Femur (tissue), 1 donor: ENCODE data around the gene LIX1.
"Not testable (repeated sequence)": the region's sequence is repeated elsewhere in the genome, so short reads cannot be mapped to it uniquely, and the experiment has no call there.

Experiments used
- DNase-seq: peaks from one replicate; pipeline ENCODE4 v3.0.0-alpha.2; 2017

The LIX1 gene

DNA sequence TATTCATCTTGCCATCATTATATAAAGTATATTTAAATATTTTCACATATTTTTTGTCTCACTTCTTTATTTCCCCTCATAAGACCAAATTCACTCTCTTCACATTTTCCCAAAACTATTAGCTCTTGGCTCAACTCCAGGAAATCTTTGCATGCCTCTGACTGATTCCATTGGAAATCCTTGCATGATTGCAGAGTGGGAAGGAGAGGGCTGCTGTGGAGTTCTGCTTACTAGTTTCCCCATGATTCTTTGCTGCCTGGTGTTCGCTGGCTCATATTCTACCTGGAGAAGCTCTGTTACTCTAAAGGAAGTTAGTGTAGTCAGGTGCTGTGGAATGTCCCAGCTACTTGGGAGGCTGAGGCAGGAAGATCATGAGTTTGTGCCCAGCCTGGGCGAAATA lies 41.9 kb downstream of the LIX1 start:
- DNase-seq, result no peak

DNA sequence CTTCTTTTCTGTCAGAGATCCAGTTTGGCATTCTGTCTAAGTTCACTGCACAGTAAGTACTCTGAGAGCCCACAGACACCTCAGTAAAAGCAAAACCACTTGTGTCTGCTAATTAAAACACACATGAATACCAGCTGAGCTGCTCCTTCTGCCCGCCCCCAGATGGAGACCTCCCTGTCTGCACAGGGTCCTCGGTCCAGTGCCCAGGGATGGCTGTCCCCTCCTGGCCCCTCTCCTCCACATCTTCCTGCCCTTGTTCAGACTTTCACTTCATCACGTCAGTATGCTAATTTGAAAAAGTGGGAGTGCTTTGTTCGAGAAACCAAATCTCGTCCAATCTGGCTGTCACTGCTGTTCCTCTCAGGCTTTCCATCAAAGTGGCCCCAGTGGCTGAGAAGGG lies 43.5 kb downstream of the LIX1 start:
- DNase-seq, result no peak

DNA sequence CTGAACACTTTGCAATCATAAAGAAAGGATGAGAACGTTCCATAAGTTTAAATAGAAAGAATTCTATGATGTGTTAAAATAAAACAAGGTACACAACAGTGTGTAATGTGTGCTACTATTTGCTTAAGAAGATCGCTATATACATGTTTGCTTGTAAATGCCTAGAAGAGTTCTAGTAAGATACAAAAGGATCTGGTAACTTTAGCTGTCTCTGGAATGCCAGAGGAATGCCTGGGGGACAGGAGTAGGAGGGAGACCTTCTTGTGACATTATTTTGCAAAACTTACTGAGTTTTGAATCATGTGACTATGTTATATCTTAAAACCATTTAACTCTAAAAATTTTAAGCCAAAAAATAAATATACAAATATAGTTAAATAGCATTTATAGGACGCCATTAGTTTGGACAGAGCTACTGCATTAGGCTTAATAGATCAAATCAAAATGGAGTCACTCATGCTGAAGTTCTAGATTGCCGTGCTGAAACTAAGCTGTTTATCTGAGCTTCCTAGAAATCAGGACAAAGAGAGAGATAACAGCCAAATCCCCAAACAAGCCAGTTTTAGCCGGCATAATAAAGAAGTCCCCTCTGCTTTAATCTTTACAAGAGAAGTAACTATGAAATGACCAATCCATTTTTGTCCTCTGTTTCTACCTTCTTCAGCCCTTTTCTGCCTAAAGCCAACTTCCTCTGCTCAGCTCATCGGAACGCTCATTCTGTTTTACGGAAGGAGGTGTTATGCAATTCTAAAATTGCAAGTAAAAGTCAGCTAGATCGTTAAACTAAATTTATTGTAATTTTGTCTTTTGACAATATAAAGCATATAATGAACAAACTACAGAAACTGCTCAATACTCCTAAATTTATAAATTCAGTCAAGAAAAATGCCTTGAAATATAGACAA lies 44.8 kb downstream of the LIX1 start:
- DNase-seq, result no peak

DNA sequence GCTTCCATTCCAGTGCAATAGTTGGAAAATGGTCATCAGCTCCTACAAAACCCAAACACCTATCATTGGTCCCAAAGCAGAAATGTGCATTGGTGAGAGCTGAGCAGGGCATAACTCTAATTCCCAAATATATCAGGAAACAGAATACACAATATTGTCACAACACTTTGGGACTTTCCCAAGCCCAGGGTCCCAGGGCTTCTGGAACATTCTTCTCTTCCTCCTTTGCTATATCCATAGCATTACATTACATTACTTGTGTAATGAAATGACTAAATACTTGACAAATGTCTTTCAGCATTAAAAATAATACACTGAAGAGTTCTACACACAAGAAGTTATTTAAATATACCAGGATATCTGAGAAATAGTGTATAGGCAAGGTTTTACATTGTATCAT lies 45.6 kb downstream of the LIX1 start:
- no peak for DNase-seq

DNA sequence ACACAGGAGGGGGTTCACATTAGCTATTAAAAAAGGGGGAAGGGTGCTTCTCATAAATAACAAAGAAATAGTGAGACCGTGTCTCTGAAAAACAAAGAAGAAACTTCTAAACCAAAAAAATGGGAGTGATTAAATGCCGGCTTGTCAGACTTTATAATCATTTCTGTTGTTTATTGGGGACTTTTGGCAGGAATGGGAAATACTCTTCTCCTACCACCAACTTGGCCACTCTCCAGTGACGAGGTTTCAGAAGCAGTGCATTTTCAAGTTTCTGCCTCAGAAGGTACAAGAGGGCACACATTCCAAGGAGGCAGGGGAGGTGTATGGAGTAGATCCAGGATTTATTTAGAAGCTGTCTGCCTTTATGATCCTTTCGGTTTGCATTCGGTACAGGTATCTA lies 46.2 kb downstream of the LIX1 start:
- no peak for DNase-seq

DNA sequence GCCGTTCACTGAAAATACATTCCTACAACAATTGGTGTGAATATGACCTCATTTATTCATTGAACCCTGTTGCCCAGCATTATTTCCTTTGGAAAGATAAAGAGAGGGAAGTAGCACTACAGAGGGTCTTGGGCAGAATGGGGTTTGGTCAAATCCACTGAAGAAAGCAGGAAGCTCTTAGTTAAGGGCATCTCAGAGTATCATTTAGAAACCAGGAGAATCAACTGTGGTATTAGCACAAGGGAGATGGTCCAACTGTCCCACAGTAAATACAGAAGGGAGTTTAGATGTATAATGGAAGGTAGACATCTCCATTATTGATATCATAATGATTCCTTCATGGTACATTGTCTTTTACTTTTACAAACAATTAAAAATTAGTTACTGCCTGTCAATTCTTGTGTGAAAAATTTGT lies 47.1 kb downstream of the LIX1 start:
- DNase-seq, result no peak

DNA sequence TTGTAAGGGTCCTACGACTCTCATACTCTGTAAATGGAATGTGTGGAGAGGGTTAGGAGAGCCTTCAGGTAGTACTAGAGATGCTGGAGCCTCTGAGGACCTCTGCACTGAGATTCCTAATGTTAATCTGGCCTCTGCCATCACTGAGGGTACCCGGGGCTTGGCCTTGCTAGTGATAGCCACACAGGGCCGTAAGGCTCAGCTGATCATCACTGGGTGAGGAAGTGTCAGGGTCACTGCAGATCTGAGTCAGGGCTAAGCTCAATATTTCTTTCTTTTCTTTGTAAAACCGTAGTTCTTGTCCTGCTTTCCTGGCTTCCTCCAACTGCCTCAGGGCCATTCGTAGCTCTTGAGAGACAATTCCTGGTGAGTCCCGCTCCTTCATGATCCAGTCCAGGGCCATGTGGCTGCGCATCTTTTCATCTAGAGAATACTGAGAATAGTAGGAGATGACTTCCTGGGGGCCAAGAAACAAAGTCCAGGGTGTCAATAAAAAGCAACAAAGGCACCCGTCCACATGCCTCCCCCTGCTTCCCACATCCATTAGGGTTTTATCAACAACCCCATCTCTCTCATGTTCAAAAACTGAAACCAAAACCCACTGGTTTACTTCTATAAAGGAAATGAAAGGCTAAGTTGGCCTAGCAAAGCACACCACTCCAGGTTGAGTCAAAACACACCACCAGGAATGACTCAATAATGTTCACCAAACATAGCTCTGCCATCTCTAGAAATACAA lies 47.7 kb downstream of the LIX1 start:
- DNase-seq, result no peak

DNA sequence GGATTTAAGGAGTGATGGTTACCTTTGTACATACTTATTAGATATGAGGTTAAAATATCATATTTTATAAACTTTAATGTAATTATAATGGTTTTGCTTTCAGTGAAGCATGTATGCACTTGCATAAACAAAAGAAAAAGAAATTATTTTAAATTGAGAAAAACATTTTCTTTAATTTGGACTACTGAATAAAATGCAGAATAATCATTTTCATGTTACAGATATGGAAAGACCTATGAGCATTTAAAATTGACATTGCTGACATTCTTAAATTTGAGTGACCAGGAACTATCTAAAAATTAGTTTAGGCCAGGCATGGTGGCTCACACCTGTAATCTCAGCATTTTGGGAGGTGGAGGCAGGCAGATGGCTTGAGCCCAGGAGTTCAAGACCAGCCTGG lies 49.2 kb downstream of the LIX1 start:
- DNase-seq, result no peak

DNA sequence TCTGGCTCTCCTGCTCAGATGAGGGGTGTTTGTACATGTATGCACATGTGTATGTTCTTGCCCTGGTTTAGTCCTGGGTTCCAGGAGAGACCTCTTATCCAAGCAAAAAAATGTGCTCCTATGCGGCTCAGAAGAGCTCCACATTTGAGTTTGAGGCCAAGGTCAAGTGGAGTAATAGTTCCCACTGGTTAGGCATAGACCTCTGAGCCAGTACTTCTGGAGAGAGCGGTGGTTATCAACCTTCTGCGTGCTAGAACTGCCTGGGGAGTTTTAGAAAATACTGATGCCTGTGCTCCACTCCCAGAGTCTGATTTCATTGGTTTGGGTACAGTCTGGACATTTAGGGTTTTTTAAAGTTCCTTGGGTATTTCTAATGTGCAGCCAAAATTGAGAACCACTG lies 51.5 kb downstream of the LIX1 start:
- no peak for DNase-seq

DNA sequence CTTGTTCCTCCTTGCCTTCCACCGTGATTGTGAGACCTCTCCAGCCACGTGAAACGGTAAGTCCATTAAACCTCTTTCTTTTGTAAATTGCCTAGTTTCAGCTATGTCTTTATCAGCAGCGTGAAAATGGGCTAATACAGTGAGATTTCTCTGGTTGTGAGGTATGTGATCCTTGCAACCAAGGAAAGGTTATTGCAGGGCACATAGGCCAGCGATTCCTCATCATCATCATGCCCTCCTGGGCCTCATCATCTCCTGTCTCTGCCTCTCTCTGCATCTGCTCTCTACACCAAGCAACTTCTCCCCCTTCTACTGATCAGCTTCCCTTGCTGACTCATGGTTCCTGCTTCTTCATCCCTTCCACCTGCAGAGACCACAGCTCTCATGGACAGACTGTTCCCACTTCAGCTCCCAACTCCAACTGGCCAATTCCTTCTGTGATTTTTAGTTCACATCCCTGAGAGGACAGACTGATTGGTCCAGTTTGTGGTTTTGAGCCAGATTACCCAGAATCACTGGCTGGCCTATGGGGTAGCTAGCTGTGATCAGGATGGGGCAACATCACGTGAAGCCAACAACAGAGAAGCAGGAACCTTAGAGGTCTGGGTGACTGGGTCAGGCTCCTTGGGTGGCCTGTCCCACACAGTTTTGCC lies 53.1 kb downstream of the LIX1 start:
- no peak for DNase-seq

DNA sequence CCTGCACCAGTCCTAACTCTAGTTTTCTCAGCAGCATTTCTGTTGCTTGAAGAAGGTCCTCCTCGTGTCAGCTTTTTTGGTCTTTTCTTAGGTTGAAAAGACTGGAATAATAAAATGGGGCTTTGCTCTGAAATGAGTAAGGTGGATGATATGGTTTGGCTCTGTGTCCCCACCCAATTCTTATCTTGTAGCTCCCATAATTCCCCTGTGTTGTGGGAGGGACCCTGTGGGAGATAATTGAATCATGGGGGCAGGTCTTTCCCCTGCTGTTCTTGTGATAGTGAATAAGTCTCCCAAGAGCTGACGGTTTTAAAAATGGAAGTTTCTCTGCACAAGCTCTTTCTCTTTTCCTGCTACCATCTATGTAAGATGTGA lies 53.6 kb downstream of the LIX1 start:
- no peak for DNase-seq

DNA sequence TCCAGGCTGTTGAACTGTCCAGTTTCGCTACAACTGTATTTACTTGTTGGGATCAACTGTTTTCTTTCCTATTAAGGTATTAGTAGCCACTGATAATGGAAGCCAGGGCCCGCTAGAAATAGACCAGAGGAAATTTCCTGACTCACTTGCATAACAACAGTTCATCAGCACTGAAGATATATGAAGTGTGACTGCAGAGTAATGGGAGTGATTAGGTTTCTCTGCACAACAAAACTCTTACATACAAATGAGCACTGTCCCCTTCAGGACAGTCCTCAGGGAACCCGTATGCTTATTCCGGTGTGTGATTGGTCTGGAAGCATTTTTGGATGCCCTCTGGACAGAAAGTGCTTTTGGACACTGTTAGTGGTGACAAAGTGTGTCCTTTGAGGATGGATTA lies 55.3 kb downstream of the LIX1 start:
- DNase-seq, result no peak

DNA sequence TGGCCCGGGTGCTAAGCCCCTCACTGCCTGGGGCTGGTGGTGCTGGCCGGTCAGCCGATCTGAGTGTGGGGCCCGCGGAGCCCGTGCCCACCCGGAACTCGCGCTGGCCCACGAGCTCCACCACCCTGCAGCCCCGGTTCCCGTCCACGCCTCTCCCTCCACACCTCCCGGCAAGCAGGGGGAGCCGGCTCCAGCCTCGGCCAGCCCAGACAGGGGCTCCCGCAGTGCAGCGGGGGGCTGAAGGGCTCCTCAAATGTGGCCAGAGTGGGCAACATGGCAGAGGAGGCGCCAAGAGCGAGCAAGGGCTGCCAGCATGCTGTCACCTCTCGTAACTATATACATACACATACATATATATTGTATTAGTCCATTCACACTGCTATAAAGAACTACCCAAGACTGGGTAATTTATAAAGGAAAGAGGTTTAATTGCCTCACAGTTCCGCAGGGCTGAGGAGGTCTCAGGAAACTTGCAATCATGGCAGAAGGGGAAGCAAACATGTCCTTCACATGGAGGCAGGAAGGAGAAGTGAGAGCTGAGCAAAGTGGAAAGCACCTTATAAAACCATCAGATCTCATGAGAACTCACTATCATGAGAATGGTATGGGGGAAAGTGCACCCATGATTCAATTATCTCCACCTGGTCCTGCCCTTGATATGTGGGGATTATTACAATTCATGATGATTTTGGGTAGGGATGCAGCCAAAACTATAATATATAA lies 56.8 kb downstream of the LIX1 start:
- DNase-seq, result no peak

DNA sequence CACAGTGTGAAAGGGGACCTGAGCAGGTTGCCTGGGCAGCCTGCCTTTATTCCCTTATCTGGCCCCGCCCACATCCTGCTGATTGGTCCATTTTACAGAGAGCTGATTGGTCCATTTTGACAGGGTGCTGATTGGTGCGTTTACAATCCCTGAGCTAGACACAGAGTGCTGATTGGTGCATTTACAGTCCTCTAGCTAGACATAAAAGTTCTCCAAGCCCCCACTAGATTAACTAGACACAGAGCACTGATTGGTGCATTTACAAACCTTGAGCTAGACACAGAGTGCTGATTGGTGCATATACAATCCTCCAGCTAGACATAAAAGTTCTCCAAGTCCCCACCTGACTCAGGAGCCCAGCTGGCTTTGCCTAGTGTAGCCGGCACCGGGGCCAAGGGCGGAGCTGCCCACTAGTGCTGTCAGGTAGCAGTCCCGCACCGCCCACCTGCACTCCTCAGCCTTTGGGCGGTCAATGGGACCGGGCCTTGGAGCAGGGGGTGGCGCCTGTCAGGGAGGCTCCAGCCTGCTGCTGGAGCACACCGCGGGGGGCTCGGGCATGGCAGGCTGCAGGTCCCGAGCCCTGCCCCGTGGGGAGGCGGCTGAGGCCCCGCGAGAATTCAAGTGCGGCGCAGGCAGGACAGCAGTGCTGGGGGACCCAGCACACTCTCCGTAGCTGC lies 57.5 kb downstream of the LIX1 start:
- DNase-seq, result not testable (repeated sequence)

DNA sequence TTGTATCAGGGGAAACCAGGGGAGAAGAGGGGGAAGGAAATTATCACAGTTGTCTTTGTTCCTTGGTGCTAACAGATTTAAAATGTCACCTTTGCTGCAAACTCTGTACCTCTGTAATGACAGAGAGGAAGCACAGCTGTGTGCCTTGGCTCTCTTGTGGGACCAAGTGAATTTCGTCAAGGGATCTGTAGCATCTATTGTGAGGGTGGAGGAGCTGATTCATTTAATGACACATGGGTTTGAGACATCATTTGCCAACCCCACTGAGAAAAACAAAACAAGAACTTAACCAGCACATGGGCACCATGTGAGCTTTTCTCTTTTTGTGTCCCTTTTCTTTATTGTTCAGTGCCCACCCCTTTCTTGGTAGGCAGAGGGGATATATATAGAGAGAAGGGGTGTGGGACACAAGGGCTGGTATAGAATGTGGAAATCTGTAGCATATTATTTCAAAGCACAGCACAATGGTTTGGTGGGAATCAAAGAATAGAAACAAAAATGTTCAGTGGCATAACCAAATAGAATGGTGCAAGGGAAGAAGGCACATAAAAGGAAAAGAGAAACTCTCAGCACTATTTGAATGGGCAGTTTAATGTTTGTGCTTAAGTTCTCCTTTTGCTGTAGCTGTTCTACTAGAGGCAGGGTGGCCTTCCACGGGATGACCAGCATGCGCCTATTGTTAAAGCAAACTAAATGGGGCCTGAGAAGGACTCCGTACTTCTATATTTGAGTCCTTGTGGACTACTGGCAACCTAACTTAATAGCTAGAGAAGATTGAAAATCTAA lies 63.3 kb downstream of the LIX1 start:
- DNase-seq, result no peak

DNA sequence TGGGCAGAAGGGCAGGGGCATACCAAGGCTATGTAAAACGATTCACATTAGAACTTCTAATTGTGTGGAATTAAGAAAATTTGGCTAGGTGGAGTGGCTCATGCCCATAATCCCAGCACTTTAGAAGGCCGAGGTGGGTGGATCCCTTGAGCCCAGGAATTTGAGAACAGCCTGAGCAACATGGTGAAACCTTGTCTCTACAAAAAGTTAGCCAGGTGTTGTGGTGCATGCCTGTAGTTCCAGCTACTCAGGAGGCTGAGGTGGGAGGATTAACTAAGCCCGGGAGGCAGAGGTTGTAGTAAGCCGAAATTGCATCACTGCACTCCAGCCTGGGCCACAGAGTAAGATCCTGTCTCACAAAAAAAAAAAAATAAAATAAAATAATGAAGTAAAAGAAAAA lies 65.2 kb downstream of the LIX1 start:
- no peak for DNase-seq

DNA sequence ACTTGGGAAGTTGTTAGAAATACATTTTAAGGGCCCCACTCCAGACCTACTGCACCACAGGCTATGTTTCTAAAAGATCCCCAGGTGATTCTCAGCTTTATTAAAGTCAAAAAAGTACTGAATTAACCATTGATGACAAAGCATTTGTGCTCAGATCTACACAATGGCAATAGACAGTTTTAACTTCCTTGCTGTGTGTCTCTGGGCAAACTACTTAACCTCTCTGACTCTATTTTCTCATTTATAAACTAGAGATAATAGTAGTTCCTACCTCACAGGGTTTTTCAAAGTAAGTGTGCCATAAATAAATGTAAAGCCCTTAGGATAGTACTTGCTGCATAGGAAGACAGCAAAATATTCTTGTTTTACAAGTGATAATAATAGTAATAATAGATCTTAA lies 66.3 kb downstream of the LIX1 start:
- DNase-seq, result no peak

DNA sequence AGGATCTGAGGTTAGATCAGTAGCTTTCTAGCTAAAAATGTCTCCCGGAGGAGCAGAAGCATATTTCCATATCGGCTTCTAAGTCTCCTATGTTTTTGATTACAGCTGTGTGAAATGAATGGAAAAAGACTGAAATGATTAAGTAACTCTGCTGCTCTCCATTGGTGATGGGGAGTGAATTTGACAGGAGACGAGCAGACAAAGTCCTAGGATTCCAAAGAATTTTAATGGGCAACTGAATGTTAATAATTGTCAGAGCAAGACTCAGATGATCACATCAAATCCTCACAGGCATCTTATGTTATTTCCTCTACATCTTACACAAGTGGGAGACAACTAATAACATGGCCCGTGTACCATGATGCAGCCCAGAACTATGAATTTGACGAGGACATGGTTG lies 66.8 kb downstream of the LIX1 start:
- DNase-seq, result no peak

DNA sequence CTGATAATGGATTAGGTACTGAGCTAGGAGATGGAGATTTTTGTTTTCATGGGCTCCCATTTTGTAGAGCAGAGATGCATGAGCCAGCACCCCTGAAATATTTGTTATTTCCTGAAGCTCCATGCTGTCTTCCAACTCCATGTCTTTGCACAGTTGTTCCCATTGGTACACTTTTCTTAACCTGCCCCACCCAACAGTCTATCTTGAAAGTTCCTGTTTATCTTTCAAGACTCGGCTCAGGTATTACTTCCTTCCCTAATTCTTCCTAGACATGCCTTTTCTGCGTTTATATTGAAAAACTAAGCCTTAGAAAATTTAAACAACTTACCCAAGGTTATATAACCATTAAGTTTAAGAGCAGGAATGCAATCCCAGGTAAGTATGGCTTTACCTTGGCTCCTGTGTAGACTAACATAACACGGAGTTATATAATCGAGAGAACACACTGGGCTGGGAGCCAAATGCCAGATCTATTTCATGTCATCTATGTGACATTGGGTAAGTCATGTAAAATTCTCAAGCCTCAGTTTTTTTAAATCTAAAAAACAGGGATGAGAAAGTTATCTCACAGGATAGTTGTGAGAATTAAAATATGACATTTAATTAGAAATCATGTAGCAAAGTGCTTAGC lies 67.4 kb downstream of the LIX1 start:
- DNase-seq, result no peak

DNA sequence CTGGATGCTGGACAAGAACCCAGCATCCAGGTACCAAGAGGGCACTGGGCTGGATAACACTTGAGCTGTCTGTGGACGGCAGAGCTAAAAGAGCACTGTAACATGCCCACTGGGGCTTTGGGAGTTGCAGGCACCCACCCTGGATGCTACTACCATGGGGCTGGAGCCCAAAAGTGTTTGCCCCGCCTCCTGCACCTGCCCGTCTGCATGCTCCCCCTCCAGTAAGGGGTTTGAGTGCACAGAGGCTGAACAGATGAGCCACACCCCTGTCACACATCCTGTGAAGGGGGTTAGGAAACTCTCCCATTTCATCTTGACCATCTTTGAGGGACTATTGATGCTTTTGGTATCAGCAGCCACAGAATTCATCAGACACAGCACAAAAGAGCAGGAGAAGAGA lies 69.0 kb downstream of the LIX1 start:
- DNase-seq, result no peak

DNA sequence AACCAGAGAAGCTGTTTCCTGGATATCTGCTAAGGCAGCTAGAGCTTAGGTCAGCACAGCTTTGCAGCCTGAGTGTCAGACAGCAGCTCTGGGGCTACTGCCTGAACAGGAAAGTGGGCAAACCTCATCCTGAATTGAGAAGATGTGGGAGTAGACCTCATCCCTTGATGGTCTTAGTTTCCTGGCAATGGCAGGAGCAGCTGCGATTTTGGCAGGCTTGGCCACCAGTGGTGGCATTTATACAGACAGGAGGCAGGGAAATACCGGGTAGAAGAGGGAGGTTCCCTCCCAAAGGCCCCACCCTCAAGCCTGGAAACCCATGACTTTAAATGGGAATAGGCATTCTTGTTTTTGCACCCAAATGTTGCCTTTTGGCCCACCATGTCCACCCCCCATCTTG lies 69.7 kb downstream of the LIX1 start:
- DNase-seq, result peak; percentile 66
